ENCODE measurements around the gene UNCX. TPM values are rescaled to one million over a fixed set of nuclear protein-coding genes. Genes with fewer than 3 reads are reported as not detected.

Gene UNCX
- total RNA-seq: not detected in 2 replicates

DNA sequence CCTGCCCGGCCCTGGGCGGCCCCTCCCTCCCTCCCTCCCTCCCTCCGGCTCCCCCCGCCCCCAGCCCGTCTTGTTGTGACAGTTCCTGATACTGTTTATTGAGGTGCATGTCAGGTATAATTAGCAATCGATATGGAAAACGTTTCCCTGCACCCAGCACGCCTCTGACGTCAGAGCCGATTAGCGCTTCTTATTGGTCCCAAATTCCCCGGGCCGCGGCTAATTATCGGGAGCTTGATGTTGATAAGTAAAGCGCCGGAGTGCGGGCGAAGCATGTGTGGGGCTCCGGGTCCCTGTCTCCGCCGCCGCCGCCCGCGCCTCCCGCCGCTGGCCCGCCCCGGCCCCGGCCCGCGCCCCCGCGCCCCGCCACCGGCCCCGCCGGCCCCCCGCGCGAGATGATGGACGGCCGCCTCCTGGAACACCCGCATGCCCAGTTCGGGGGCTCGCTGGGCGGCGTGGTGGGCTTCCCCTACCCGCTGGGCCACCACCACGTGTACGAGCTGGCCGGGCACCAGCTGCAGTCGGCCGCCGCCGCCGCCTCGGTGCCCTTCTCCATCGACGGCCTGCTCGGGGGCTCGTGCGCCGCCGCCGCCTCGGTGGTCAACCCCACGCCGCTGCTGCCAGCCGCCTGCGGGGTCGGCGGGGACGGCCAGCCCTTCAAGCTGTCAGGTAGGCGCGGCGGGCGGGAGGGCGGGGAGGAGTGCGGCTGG, at the start of gene UNCX:
Gene UNCX, plus strand, starts transcription at position 250 of the 710 bp plus-strand sequence. Its CDS starts 146 bp downstream, at position 396.

Other genes starting within 250 kb of the UNCX start
- not detected in 2 replicates for gene CYP2W1, start 249.7 kb upstream of the UNCX start, total RNA-seq
- 4.0 and 9.0 TPM in 2 replicates for gene GPR146, start 188.3 kb upstream of the UNCX start, total RNA-seq
- 2.7 and 3.1 TPM in 2 replicates for gene GPER1, start 144.8 kb upstream of the UNCX start, total RNA-seq
- gene ZFAND2A, start 72.7 kb upstream of the UNCX start, total RNA-seq: 16.7 and 18.6 TPM in 2 replicates
- 13.0 and 20.9 TPM in 2 replicates for gene MICALL2, start 226.6 kb downstream of the UNCX start, total RNA-seq